Astrocyte (in vitro differentiated cells and primary cell): ENCODE measurements around the gene SLC22A9.

ENCODE experiments used
- CTCF ChIP-seq: IDR thresholded peaks from 2 replicates; pipeline ENCODE4 v1.5.1; 2011; ENCODE audit warnings: low read depth, mild to moderate bottlenecking, inconsistent platforms, low read length, moderate library complexity; ENCODE audit not compliant: insufficient read depth
- EZH2 ChIP-seq: IDR thresholded peaks from 2 replicates; pipeline ENCODE4 v1.6.1; 2012; ENCODE audit warnings: mild to moderate bottlenecking, low read length, inconsistent platforms; ENCODE audit not compliant: insufficient read depth

GRCh38 chr11:63375434-63375833, 5.8 kb downstream of the SLC22A9 start:
- TF ChIP-seq CTCF (no peak), EZH2 (no peak)
